Measurements from ENCODE around the gene SURF6.

The SURF6 gene

DNA sequence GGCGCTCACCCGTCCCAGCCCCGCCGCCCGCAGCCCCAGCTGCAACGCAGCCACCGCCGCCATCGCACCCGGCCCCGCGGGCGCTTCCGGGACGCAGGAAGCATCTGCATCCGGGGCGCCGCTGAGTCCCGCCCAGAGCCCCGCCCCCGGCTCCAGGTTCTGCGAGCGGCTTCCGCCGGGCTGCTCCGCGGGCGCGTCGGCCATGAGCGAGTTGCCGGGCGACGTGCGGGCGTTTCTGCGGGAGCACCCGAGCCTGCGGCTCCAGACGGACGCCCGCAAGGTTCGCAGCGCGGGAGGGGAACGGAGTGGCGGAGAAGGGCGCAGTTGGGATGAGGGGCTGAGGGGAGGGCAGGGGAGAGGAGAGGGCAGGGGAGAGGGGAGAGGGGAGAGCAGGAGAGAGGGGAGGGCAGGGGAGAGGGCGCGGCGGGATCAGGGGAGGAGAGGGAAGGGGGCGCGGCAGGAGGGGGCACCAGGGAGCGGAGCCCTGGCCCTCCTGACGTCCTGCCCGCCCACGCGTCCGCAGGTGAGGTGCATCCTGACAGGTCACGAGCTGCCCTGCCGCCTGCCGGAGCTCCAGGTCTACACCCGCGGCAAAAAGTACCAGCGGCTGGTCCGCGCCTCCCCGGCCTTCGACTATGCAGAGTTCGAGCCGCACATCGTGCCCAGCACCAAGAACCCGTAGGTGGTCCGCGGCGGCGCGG is 20.6 kb upstream of the SURF6 start, which contains the start of the genes SURF1 and SURF2 (continued):
- TF ChIP-seq ZNF76 (tag by site-specific recombination; IDR thresholded peaks at IDR 0.05; ENCODE audit: borderline replicate concordance, low read depth): no peak; the same call in 1 of the 2 replicates
- TF ChIP-seq, protein P1, sequence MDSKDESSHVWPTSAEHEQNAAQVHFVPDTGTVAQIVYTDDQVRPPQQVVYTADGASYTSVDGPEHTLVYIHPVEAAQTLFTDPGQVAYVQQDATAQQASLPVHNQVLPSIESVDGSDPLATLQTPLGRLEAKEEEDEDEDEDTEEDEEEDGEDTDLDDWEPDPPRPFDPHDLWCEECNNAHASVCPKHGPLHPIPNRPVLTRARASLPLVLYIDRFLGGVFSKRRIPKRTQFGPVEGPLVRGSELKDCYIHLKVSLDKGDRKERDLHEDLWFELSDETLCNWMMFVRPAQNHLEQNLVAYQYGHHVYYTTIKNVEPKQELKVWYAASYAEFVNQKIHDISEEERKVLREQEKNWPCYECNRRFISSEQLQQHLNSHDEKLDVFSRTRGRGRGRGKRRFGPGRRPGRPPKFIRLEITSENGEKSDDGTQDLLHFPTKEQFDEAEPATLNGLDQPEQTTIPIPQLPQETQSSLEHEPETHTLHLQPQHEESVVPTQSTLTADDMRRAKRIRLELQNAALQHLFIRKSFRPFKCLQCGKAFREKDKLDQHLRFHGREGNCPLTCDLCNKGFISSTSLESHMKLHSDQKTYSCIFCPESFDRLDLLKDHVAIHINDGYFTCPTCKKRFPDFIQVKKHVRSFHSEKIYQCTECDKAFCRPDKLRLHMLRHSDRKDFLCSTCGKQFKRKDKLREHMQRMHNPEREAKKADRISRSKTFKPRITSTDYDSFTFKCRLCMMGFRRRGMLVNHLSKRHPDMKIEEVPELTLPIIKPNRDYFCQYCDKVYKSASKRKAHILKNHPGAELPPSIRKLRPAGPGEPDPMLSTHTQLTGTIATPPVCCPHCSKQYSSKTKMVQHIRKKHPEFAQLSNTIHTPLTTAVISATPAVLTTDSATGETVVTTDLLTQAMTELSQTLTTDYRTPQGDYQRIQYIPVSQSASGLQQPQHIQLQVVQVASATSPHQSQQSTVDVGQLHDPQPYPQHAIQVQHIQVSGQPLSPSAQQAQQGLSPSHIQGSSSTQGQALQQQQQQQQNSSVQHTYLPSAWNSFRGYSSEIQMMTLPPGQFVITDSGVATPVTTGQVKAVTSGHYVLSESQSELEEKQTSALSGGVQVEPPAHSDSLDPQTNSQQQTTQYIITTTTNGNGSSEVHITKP (tag by site-specific recombination; IDR thresholded peaks at IDR 0.05): no peak
- TF ChIP-seq ZNF677 (tag by site-specific recombination; IDR thresholded peaks at IDR 0.05): no peak
- no peak for TF ChIP-seq MYNN (tag by site-specific recombination; IDR thresholded peaks at IDR 0.05; ENCODE audit: borderline replicate concordance)
- TF ChIP-seq ZNF24 (tag by site-specific recombination; IDR thresholded peaks at IDR 0.05): peak; percentile 47; the same call in 1 of the 2 replicates
- no peak for TF ChIP-seq HOXC10 (CRISPR knock-in tag; IDR thresholded peaks at IDR 0.05)
- peak; percentile 55 for TF ChIP-seq ZXDB (tag by site-specific recombination; IDR thresholded peaks at IDR 0.05)
- no peak for TF ChIP-seq ZNF624 (tag by site-specific recombination; IDR thresholded peaks at IDR 0.05)
- TF ChIP-seq, protein P2, sequence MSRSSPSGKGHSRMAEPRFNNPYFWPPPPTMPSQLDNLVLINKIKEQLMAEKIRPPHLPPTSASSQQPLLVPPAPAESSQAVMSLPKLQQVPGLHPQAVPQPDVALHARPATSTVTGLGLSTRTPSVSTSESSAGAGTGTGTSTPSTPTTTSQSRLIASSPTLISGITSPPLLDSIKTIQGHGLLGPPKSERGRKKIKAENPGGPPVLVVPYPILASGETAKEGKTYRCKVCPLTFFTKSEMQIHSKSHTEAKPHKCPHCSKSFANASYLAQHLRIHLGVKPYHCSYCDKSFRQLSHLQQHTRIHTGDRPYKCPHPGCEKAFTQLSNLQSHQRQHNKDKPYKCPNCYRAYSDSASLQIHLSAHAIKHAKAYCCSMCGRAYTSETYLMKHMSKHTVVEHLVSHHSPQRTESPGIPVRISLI (tag by site-specific recombination; IDR thresholded peaks at IDR 0.05): no peak
- no peak for TF ChIP-seq ZNF561 (tag by site-specific recombination; IDR thresholded peaks at IDR 0.05; ENCODE audit: borderline replicate concordance)
- TF ChIP-seq ZNF341 (tag by site-specific recombination; IDR thresholded peaks at IDR 0.05; ENCODE audit: low read depth): peak; percentile 40; the same call in 1 of the 2 replicates
- TF ChIP-seq, protein P3, sequence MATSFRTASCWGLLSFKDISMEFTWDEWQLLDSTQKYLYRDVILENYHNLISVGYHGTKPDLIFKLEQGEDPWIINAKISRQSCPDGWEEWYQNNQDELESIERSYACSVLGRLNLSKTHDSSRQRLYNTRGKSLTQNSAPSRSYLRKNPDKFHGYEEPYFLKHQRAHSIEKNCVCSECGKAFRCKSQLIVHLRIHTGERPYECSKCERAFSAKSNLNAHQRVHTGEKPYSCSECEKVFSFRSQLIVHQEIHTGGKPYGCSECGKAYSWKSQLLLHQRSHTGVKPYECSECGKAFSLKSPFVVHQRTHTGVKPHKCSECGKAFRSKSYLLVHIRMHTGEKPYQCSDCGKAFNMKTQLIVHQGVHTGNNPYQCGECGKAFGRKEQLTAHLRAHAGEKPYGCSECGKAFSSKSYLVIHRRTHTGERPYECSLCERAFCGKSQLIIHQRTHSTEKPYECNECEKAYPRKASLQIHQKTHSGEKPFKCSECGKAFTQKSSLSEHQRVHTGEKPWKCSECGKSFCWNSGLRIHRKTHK (tag by site-specific recombination; IDR thresholded peaks at IDR 0.05): no peak
- TF ChIP-seq ZBTB8A (tag by site-specific recombination; IDR thresholded peaks at IDR 0.05): peak; percentile 98
- TF ChIP-seq, protein P4, sequence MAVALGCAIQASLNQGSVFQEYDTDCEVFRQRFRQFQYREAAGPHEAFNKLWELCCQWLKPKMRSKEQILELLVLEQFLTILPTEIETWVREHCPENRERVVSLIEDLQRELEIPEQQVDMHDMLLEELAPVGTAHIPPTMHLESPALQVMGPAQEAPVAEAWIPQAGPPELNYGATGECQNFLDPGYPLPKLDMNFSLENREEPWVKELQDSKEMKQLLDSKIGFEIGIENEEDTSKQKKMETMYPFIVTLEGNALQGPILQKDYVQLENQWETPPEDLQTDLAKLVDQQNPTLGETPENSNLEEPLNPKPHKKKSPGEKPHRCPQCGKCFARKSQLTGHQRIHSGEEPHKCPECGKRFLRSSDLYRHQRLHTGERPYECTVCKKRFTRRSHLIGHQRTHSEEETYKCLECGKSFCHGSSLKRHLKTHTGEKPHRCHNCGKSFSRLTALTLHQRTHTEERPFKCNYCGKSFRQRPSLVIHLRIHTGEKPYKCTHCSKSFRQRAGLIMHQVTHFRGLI (tag by site-specific recombination; IDR thresholded peaks at IDR 0.05): no peak
- TF ChIP-seq ZNF530 (tag by site-specific recombination; IDR thresholded peaks at IDR 0.05; ENCODE audit: low read depth): no peak
- no peak for TF ChIP-seq ZNF670 (tag by site-specific recombination; IDR thresholded peaks at IDR 0.05; ENCODE audit: low read depth)
- TF ChIP-seq, protein P5, sequence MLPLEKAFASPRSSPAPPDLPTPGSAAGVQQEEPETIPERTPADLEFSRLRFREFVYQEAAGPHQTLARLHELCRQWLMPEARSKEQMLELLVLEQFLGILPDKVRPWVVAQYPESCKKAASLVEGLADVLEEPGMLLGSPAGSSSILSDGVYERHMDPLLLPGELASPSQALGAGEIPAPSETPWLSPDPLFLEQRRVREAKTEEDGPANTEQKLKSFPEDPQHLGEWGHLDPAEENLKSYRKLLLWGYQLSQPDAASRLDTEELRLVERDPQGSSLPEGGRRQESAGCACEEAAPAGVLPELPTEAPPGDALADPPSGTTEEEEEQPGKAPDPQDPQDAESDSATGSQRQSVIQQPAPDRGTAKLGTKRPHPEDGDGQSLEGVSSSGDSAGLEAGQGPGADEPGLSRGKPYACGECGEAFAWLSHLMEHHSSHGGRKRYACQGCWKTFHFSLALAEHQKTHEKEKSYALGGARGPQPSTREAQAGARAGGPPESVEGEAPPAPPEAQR (tag by site-specific recombination; IDR thresholded peaks at IDR 0.05): no peak
- TF ChIP-seq ZNF175 (tag by site-specific recombination; IDR thresholded peaks at IDR 0.05): 0 out of 2 replicates have a peak, but pooled peaks have one; percentile 52
- TF ChIP-seq, protein P6, sequence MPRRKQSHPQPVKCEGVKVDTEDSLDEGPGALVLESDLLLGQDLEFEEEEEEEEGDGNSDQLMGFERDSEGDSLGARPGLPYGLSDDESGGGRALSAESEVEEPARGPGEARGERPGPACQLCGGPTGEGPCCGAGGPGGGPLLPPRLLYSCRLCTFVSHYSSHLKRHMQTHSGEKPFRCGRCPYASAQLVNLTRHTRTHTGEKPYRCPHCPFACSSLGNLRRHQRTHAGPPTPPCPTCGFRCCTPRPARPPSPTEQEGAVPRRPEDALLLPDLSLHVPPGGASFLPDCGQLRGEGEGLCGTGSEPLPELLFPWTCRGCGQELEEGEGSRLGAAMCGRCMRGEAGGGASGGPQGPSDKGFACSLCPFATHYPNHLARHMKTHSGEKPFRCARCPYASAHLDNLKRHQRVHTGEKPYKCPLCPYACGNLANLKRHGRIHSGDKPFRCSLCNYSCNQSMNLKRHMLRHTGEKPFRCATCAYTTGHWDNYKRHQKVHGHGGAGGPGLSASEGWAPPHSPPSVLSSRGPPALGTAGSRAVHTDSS (tag by site-specific recombination; IDR thresholded peaks at IDR 0.05): no peak
- TF ChIP-seq ZNF843 (tag by site-specific recombination; IDR thresholded peaks at IDR 0.05): peak; percentile 40; the same call in 1 of the 2 replicates
- TF ChIP-seq, protein P7, sequence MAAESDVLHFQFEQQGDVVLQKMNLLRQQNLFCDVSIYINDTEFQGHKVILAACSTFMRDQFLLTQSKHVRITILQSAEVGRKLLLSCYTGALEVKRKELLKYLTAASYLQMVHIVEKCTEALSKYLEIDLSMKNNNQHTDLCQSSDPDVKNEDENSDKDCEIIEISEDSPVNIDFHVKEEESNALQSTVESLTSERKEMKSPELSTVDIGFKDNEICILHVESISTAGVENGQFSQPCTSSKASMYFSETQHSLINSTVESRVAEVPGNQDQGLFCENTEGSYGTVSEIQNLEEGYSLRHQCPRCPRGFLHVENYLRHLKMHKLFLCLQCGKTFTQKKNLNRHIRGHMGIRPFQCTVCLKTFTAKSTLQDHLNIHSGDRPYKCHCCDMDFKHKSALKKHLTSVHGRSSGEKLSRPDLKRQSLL (tag by site-specific recombination; IDR thresholded peaks at IDR 0.05): peak; percentile 96
- peak; percentile 40 for TF ChIP-seq GLIS1 (tag by site-specific recombination; IDR thresholded peaks at IDR 0.05)
- TF ChIP-seq ZNF2 (tag by site-specific recombination; IDR thresholded peaks at IDR 0.05): peak; percentile 43; the same call in 1 of the 2 replicates
- 0 out of 2 replicates have a peak, but pooled peaks have one; percentile 72 for TF ChIP-seq ZFP37 (tag by site-specific recombination; IDR thresholded peaks at IDR 0.05)
- no peak for TF ChIP-seq ZFP41 (tag by site-specific recombination; IDR thresholded peaks at IDR 0.05; ENCODE audit: borderline replicate concordance)
- no peak; the same call in 1 of the 2 replicates for TF ChIP-seq REPIN1 (tag by site-specific recombination; IDR thresholded peaks at IDR 0.05; ENCODE audit: low read depth)
